Lung (tissue), 12 donors: Measurements from ENCODE around the gene NDUFS2. TPM values are rescaled to one million over a fixed set of nuclear protein-coding genes. Genes with fewer than 3 reads are reported as not detected.
A peak's percentile ranks its signal among the peaks of the same experiment; 100 is the strongest.

ENCODE experiments used
- ATAC-seq: fragments of 200-7000 bp; cut with Tn5 transposase; one replicate; pipeline ENCODE4 v1.9.1; 2020; ENCODE audit warnings: moderate number of reproducible peaks; ENCODE audit not compliant: insufficient read depth, low FRiP score
- DNase-seq, 3 donors: peaks; one replicate each; pipeline ENCODE4 v3.0.0-alpha.2; 2013 to 2017
- H3K27ac ChIP-seq, 2 donors: one replicate each; pipeline ENCODE4 v1.5.1; 2013; ENCODE audit warnings: mild to moderate bottlenecking in 2 of 2, moderate library complexity in 2 of 2, control low read depth in 1 of 2, inconsistent platforms in 1 of 2, low read depth in 1 of 2, low read length in 1 of 2
- H3K27me3 ChIP-seq, 3 donors: one replicate each; pipeline ENCODE4 v1.5.1; 2013; ENCODE audit warnings: low read length in 2 of 3; ENCODE audit not compliant: control insufficient read depth in 3 of 3, insufficient read depth in 3 of 3
- H3K36me3 ChIP-seq, 4 donors: one replicate each; pipeline ENCODE4 v1.5.1; 2013; ENCODE audit warnings: low read length in 4 of 4, mild to moderate bottlenecking in 1 of 4, moderate library complexity in 1 of 4; ENCODE audit not compliant: control insufficient read depth in 4 of 4, insufficient read depth in 4 of 4
- H3K4me1 ChIP-seq, 5 donors: one replicate each; pipeline ENCODE4 v1.5.1; 2013; ENCODE audit warnings: low read length in 5 of 5, mild to moderate bottlenecking in 2 of 5, moderate library complexity in 1 of 5; ENCODE audit not compliant: control insufficient read depth in 5 of 5, insufficient read depth in 5 of 5
- H3K4me3 ChIP-seq: one replicate; pipeline ENCODE4 v1.5.1; 2013; ENCODE audit warnings: mild to moderate bottlenecking, control low read depth, moderate library complexity
- H3K9ac ChIP-seq, 2 donors: one replicate each; pipeline ENCODE4 v1.5.1; 2013; ENCODE audit warnings: low read length in 2 of 2, control low read depth in 1 of 2; ENCODE audit not compliant: insufficient read depth in 1 of 2
- H3K9me3 ChIP-seq, 4 donors: one replicate each; pipeline ENCODE4 v1.5.1; 2013; ENCODE audit warnings: low read length in 3 of 4, mild to moderate bottlenecking in 1 of 4, moderate library complexity in 1 of 4; ENCODE audit not compliant: control insufficient read depth in 4 of 4, insufficient read depth in 3 of 4
- CTCF ChIP-seq: IDR thresholded peaks from 2 replicates; pipeline ENCODE4 v1.5.1; 2012; ENCODE audit warnings: mild to moderate bottlenecking; ENCODE audit errors: control extremely low read depth, extremely low read depth
- WGBS, 2 donors: extraction: QIAGEN DNeasy Blood & Tissue Kit; methylation state at CpG; one replicate each; pipeline ENCODE4 v1.1.7; 2013; 5-methylcytosine and 5-hydroxymethylcytosine counted together
- polyA plus RNA-seq, 2 donors: library from polyadenylated mRNA; stranded (reverse); fragments of 200-250 nt; gene quantifications; one replicate each; pipeline ENCODE4 v1.2.1, GENCODE V29; 2013
- total RNA-seq, 2 donors: library from RNA; depleted of rRNA in 1 of 2; stranded (reverse); fragments of >200 nt in 1 of 2; gene quantifications; one replicate each; pipeline ENCODE4 v1.2.1, GENCODE V29; 2014 to 2021
- donor health status: control.
- donor health status: control.
- donor health status: Bipolar disorder and iron deficiency.
- donor health status: healthy.
- donor health status: DM: yes; HTN: yes; CAD: no.

The NDUFS2 gene
- total and polyA plus RNA-seq, 4 donors: 40.2 to 104 (median 88.1) TPM

GRCh38 chr1:161165742-161166668 lies 36.2 kb upstream of the NDUFS2 start, which contains the start of gene PPOX:
Gene PPOX (plus strand): TSS chr1:161166426. CDS start chr1:161166848, 422 bp downstream.
- 1% methylated on average over 49 to 54 of the region's 54 CpGs for WGBS, 2 donors
- no peaks in the 10 kb centered on the region for H3K27me3 ChIP-seq
- TF ChIP-seq CTCF: peak; percentile 14
- peak within 1 kb of the TSS; percentile 86 to 94 for H3K27ac ChIP-seq
- H3K4me3 ChIP-seq: peak within 1 kb of the TSS; percentile 66
- peak within 1 kb of the TSS; percentile 83 to 91 for H3K9ac ChIP-seq
- peak; percentile 97 to 99 (median 98) for DNase-seq
- no peaks in the 10 kb centered on the region for H3K9me3 ChIP-seq
- H3K36me3 ChIP-seq: peaks cover 0 to 25% (median 15%) of the 10 kb centered on the region in 4 donors
- peaks cover 0 to 17% (median 6%) of the 10 kb centered on the region in 5 donors for H3K4me1 ChIP-seq
- ATAC-seq: peak; percentile 97

- 9 to 10% methylated on average over 33 of the region's 33 CpGs for WGBS, 2 donors
- DNase-seq: peak in 2 of 3 donors; percentile 15 to 34
- no peak for TF ChIP-seq CTCF
- Histone ChIP-seq H3K36me3 (peaks cover 0 to 31% (median 17%) of the 10 kb centered on the region in 4 donors), H3K27me3 (no peaks in the 10 kb centered on the region), H3K27ac (peak overlapping the region; percentile 86 to 94), H3K9ac (peak overlapping the region; percentile 83 to 91), H3K9me3 (no peaks in the 10 kb centered on the region), H3K4me1 (peaks cover 0 to 15% (median 4%) of the 10 kb centered on the region in 5 donors), H3K4me3 (peak overlapping the region; percentile 66)
- peak; percentile 1 for ATAC-seq
Measured at GRCh38 chr1:161166669-161167548, 35.3 kb upstream of the NDUFS2 start.

GRCh38 chr1:161168906-161169305 lies 33.3 kb upstream of the NDUFS2 start:
- no peaks in the 10 kb centered on the region for H3K27me3 ChIP-seq
- H3K4me3 ChIP-seq: no peak overlapping the region
- H3K36me3 ChIP-seq: peaks cover 3 to 33% (median 28%) of the 10 kb centered on the region in 4 donors
- 92 to 95% methylated on average over 9 of the region's 9 CpGs for WGBS, 2 donors
- DNase-seq: no peak
- no peaks in the 10 kb centered on the region for H3K9me3 ChIP-seq
- no peak overlapping the region for H3K9ac ChIP-seq
- no peak overlapping the region for H3K27ac ChIP-seq
- no peak for ATAC-seq
- no peak for TF ChIP-seq CTCF
- peaks cover 4 to 21% (median 7%) of the 10 kb centered on the region in 5 donors for H3K4me1 ChIP-seq
